ENCODE results near the gene DSG3.

DNA sequence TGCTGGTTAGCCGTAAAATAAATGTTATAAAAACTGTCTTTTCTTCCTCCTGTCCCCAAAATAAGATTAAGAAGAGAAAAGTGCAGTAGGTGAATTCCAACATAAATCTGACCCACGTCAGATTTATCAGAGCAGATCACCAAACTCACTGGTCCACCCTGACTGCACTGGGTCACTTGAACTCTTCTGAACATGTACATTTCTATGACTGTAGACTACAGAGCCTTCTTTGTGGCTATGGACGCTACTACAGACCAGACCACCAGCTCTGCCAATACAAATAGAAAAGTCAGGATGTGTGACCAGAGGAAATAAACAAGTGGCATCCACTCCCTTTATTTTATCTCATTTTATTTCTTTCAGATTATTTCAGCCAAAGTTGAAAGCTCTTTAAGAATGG, 62.0 kb downstream of the DSG3 start:
- no peak for TF ChIP-seq CREB1 (IDR thresholded peaks at IDR 0.05; ENCODE audit: low read depth)
- no peak for TF ChIP-seq RAD21 (IDR thresholded peaks at IDR 0.05; ENCODE audit: low read depth)
- TF ChIP-seq, protein P1, sequence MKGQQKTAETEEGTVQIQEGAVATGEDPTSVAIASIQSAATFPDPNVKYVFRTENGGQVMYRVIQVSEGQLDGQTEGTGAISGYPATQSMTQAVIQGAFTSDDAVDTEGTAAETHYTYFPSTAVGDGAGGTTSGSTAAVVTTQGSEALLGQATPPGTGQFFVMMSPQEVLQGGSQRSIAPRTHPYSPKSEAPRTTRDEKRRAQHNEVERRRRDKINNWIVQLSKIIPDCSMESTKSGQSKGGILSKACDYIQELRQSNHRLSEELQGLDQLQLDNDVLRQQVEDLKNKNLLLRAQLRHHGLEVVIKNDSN (IDR thresholded peaks at IDR 0.05): no peak
- TF ChIP-seq EGR1 (IDR thresholded peaks at IDR 0.05): no peak
- no peak for TF ChIP-seq ZBTB7A (IDR thresholded peaks at IDR 0.05; ENCODE audit: low read depth)
- TF ChIP-seq TAF1 (IDR thresholded peaks at IDR 0.05; ENCODE audit: low read depth): no peak
- no peak for TF ChIP-seq FOXM1 (IDR thresholded peaks at IDR 0.05; ENCODE audit: borderline replicate concordance, low read depth)
- TF ChIP-seq NFIC (IDR thresholded peaks at IDR 0.05): no peak
- TF ChIP-seq EP300 (IDR thresholded peaks at IDR 0.05; ENCODE audit: borderline replicate concordance): no peak
- no peak for TF ChIP-seq TEAD4 (IDR thresholded peaks at IDR 0.05)
